Neural crest cell (in vitro differentiated cells): ENCODE measurements around the gene TCF7L2. TPM values are rescaled to one million over a fixed set of nuclear protein-coding genes. Genes with fewer than 3 reads are reported as not detected.

ENCODE experiments used
- DNase-seq: peaks from one replicate; pipeline ENCODE4 v3.0.0; 2021; ENCODE audit warnings: low read depth, mixed read lengths, low spot score
- H3K27ac Mint-ChIP-seq: one replicate; pipeline ENCODE4 v1.8.0; 2021; ENCODE audit warnings: mild to moderate bottlenecking, mixed read lengths; ENCODE audit not compliant: unreplicated experiment
- H3K27me3 Mint-ChIP-seq: 2 replicates; pipeline ENCODE4 v1.8.0; 2021; ENCODE audit warnings: low read depth, mild to moderate bottlenecking, mixed read lengths
- H3K36me3 Mint-ChIP-seq: 2 replicates; pipeline ENCODE4 v1.8.0; 2021; ENCODE audit warnings: low read depth, mild to moderate bottlenecking, mixed read lengths
- H3K4me1 Mint-ChIP-seq: 2 replicates; pipeline ENCODE4 v1.8.0; 2021; ENCODE audit warnings: mixed read lengths
- H3K4me3 Mint-ChIP-seq: one replicate; pipeline ENCODE4 v1.8.0; 2021; ENCODE audit warnings: mild to moderate bottlenecking, mixed read lengths
- H3K9me3 Mint-ChIP-seq: 2 replicates; pipeline ENCODE4 v1.8.0; 2021; ENCODE audit warnings: mixed read lengths
- CTCF ChIP-seq: fragments of 200-600 bp; sonication (generic); conservative IDR thresholded peaks from 2 replicates; pipeline ENCODE4 v1.5.0; 2021; ENCODE audit warnings: antibody characterized with exemption, mild to moderate bottlenecking
- total RNA-seq: library from RNA; stranded (reverse); gene quantifications from 2 replicates; pipeline ENCODE4 v1.2.1, GENCODE V29; 2021

TCF7L2 gene
- total RNA-seq, 1 donor from 2014 or later, result 34.8 TPM

DNA sequence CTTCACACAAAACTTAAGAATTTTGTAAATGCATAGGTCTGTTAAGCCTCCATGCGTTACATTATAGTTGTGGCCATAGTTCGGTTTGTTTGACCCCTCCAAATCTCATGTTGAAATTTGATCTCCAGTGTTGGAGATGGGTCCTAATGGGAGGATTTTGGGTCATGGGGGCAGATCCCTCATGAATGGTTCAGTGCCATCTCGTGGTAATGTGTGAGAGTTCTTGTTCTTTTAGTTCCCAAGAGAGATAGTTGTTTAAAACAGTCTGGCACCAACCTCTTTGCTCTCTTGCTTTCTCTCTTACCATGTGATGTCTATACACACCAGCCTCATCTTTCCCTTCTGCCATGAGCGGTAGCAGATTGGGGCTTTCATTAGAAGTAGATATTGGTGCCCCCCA lies 264.3 kb downstream of the TCF7L2 start:
- Mint-ChIP-seq H3K4me3 (no peak overlapping the region), H3K9me3 (peaks cover 9% of the 10 kb centered on the region), H3K4me1 (no peaks in the 10 kb centered on the region), H3K36me3 (peaks cover 2% of the 10 kb centered on the region), H3K27me3 (no peaks in the 10 kb centered on the region), H3K27ac (no peak overlapping the region)
- DNase-seq, result no peak
- no peak for TF ChIP-seq CTCF

- peak; percentile 39 for TF ChIP-seq CTCF
- Mint-ChIP-seq H3K27ac (no peak overlapping the region), H3K36me3 (peaks cover 2% of the 10 kb centered on the region), H3K4me3 (no peak overlapping the region), H3K4me1 (no peaks in the 10 kb centered on the region), H3K27me3 (no peaks in the 10 kb centered on the region), H3K9me3 (peaks cover 9% of the 10 kb centered on the region)
- DNase-seq, result no peak
Measured at GRCh38 chr10:113216102-113216501, 266.1 kb downstream of the TCF7L2 start.
